ENCODE data around the gene EML4.
"Not testable (repeated sequence)": the region's sequence is repeated elsewhere in the genome, so short reads cannot be mapped to it uniquely, and the experiment has no call there.

Gene EML4

GRCh38 chr2:42169100-42169873 lies at the start of gene EML4:
Gene EML4, plus strand, starts transcription at chr2:42169353. Its CDS starts 259 bp downstream, at chr2:42169612.
- DNase-seq: peak; percentile 78 to 88

GRCh38 chr2:42123426-42123825 lies 45.7 kb upstream of the EML4 start:
- DNase-seq: no peak

GRCh38 chr2:42124011-42124785 lies 45.0 kb upstream of the EML4 start:
- DNase-seq: no peak

- DNase-seq: no peak
Measured at GRCh38 chr2:42125841-42126594, 43.1 kb upstream of the EML4 start.

- not testable (repeated sequence) for DNase-seq
Measured at GRCh38 chr2:42126873-42127272, 42.3 kb upstream of the EML4 start.

GRCh38 chr2:42127425-42128424 lies 41.4 kb upstream of the EML4 start:
- no peak for DNase-seq

- DNase-seq: no peak
Measured at GRCh38 chr2:42128721-42129486, 40.2 kb upstream of the EML4 start.

- no peak for DNase-seq
Measured at GRCh38 chr2:42129487-42129852, 39.7 kb upstream of the EML4 start.

- no peak for DNase-seq
Measured at GRCh38 chr2:42129947-42130346, 39.2 kb upstream of the EML4 start.

- DNase-seq: not testable (repeated sequence)
Measured at GRCh38 chr2:42130858-42131257, 38.3 kb upstream of the EML4 start.

GRCh38 chr2:42132191-42132965 lies 36.8 kb upstream of the EML4 start:
- DNase-seq: no peak

GRCh38 chr2:42132966-42133641 lies 36.0 kb upstream of the EML4 start:
- DNase-seq: no peak

- no peak for DNase-seq
Measured at GRCh38 chr2:42133771-42134195, 35.4 kb upstream of the EML4 start.

GRCh38 chr2:42134401-42134932 lies 34.7 kb upstream of the EML4 start:
- not testable (repeated sequence) for DNase-seq

- no peak for DNase-seq
Measured at GRCh38 chr2:42135381-42136312, 33.5 kb upstream of the EML4 start.

GRCh38 chr2:42136782-42137124 lies 32.4 kb upstream of the EML4 start:
- no peak for DNase-seq

- DNase-seq: no peak
Measured at GRCh38 chr2:42137125-42137841, 31.9 kb upstream of the EML4 start.
